GM12878 (cell line): ENCODE measurements around the gene THADA. TPM values are rescaled to one million over a fixed set of nuclear protein-coding genes. Genes with fewer than 3 reads are reported as not detected.

Experiments used
- ATAC-seq: fragments of 200-7000 bp; cut with Tn5 transposase; 3 replicates; pipeline ENCODE4 v1.9.1; 2020; ENCODE audit warnings: mild to moderate bottlenecking, moderate library complexity
- BruUV-seq: library from RNA; stranded (reverse); fragments of 400-500 nt; replicated peaks from 2 replicates; lab custom pipeline; 2021; lab: Mats Ljungman, UMichigan
- CTCF ChIA-PET: fragments of 300-600 bp; sonication (Branson Sonifier 250); formaldehyde crosslinking; extraction: SDS; loops from one replicate; lab custom pipeline; 2021; ENCODE audit warnings: inconsistent platforms; lab: Yijun Ruan, JAX
- POLR2A ChIA-PET: fragments of 350-600 bp; formaldehyde crosslinking; extraction: SDS; loops from one replicate; lab custom pipeline; 2021; ENCODE audit warnings: inconsistent platforms; lab: Charles Lee
- RAD21 ChIA-PET: fragments of 300-600 bp; sonication (Branson Sonifier 250); formaldehyde crosslinking; loops from one replicate; lab custom pipeline; 2023; ENCODE audit warnings: antibody characterized with exemption; ENCODE audit not compliant: unreplicated experiment; lab: Charles Lee
- SMC1A ChIA-PET: fragments of 300-600 bp; sonication (Branson Sonifier 250); formaldehyde crosslinking; loops from one replicate; lab custom pipeline; 2023; ENCODE audit not compliant: unreplicated experiment, uncharacterized antibody; lab: Charles Lee
- DNase-seq: peaks from one replicate; pipeline ENCODE4 v3.0.0-alpha.2; 2011; ENCODE audit warnings: low read depth, low spot score
- FAIRE-seq: peaks from 3 replicates; lab custom pipeline; 2011; peaks lifted over from hg19 to GRCh38; lab: Jason Lieb, UNC
- H2AFZ ChIP-seq: 2 replicates; pipeline ENCODE4 v1.6.0; 2011; ENCODE audit warnings: low read depth, low read length, control low read depth; ENCODE audit not compliant: control insufficient read depth
- H3K27ac ChIP-seq: 2 replicates; pipeline ENCODE4 v1.5.1; 2011; ENCODE audit warnings: control low read depth; ENCODE audit not compliant: control insufficient read depth, insufficient read depth
- H3K27me3 ChIP-seq, 2 experiments: replicated peaks in 1 of 2; 2 replicates each; pipeline versions ENCODE4 v1.6.0 to v1.6.1; 2011; ENCODE audit warnings: low read length in 1 of 2; ENCODE audit not compliant: control insufficient read depth in 2 of 2, insufficient read depth in 2 of 2
- H3K36me3 ChIP-seq, 2 experiments: 2 replicates each; pipeline ENCODE4 v1.5.1; 2011; ENCODE audit warnings: low read length in 1 of 2; ENCODE audit not compliant: control insufficient read depth in 2 of 2, insufficient read depth in 2 of 2
- H3K4me1 ChIP-seq: 2 replicates; pipeline ENCODE4 v1.6.1; 2011; ENCODE audit warnings: mild to moderate bottlenecking, low read length, moderate library complexity, mixed read lengths; ENCODE audit not compliant: control insufficient read depth, insufficient read depth
- H3K4me2 ChIP-seq: 2 replicates; pipeline ENCODE4 v1.6.0; 2011; ENCODE audit warnings: control low read depth; ENCODE audit not compliant: control insufficient read depth, insufficient read depth
- H3K4me3 ChIP-seq: fragments of 200-600 bp; sonication (generic); 2 replicates; pipeline ENCODE4 v1.5.1; 2016
- H3K79me2 ChIP-seq: 2 replicates; pipeline ENCODE4 v1.6.0; 2011; ENCODE audit warnings: low read length; ENCODE audit not compliant: control insufficient read depth, insufficient read depth
- H3K9ac ChIP-seq: 2 replicates; pipeline ENCODE4 v1.8.0; 2011; ENCODE audit warnings: low read length, control low read depth, mixed read lengths; ENCODE audit not compliant: control insufficient read depth, insufficient read depth
- H3K9me3 ChIP-seq: replicated peaks from 3 replicates; pipeline ENCODE4 v1.5.1; 2011; ENCODE audit warnings: mild to moderate bottlenecking, low read length; ENCODE audit not compliant: control insufficient read depth, insufficient read depth
- H4K20me1 ChIP-seq: 2 replicates; pipeline ENCODE4 v1.6.0; 2011; ENCODE audit not compliant: control insufficient read depth, insufficient read depth
- HCFC1 ChIP-seq: fragments of 150-350 bp; IDR thresholded peaks from 2 replicates; pipeline ENCODE4 v1.6.1; 2014; ENCODE audit warnings: low read length
- IKZF2 ChIP-seq, 2 experiments: fragments of 450-650 bp; IDR thresholded peaks; 2 replicates each; pipeline ENCODE4 v1.6.1; 2017; ENCODE audit warnings: mild to moderate bottlenecking in 2 of 2, moderate library complexity in 2 of 2
- NRF1 ChIP-seq: conservative IDR thresholded peaks from 2 replicates; pipeline ENCODE4 v1.6.1; 2011; ENCODE audit warnings: mild to moderate bottlenecking, low read depth, low read length, improper control_type of control experiment
- RAD51 ChIP-seq: fragments of 450-650 bp; IDR thresholded peaks from 2 replicates; pipeline ENCODE4 v1.6.1; 2016; ENCODE audit warnings: moderate library complexity, mild to moderate bottlenecking, inconsistent platforms
- ZNF592 ChIP-seq: fragments of 450-650 bp; IDR thresholded peaks from 2 replicates; pipeline ENCODE4 v1.6.1; 2017; ENCODE audit warnings: mild to moderate bottlenecking, moderate library complexity
- WGBS: methylation state at CpG from one replicate; pipeline ENCODE4 v1.1.6; 2016; ENCODE audit warnings: low lambda C conversion rate; ENCODE audit not compliant: insufficient replicate concordance, insufficient coverage; ENCODE audit errors: missing lambda C conversion rate; 5-methylcytosine and 5-hydroxymethylcytosine counted together
- in situ Hi-C: fragments of 300-500 bp; cut with MboI; formaldehyde crosslinking; loops from 9 replicates; pipeline ENCODE4 v1.14.3; 2018; ENCODE audit warnings: mixed read lengths
- intact Hi-C: fragments of 100-400 bp; cut with micrococcal nuclease; formaldehyde crosslinking; loops from one replicate; pipeline ENCODE4 v1.14.2; 2022; ENCODE audit not compliant: unreplicated experiment
- polyA plus RNA-seq, 11 experiments: library from polyadenylated mRNA; depleted of rRNA in 4 of 11; unstranded in 6 of 11; stranded (reverse) in 5 of 11; fragments of >200 nt; fragmentation: Nextera tagmentation in 4 of 11; fragmentation: Illumina TruSeq in 1 of 11; extraction: Ambion mirVana in 4 of 11; extraction: Trizol in 1 of 11; gene quantifications; 1 replicate in 1 of 11; 2 replicates in 10 of 11; pipeline versions ENCODE4 v1.2.1 to v1.2.3, GENCODE V29; 2011 to 2016; ENCODE audit warnings: inconsistent platforms in 2 of 11, missing spikeins in 2 of 11, low read depth in 1 of 11
- total RNA-seq, 4 experiments: library from RNA; depleted of rRNA in 3 of 4; stranded (reverse); fragments of >200 nt in 3 of 4; fragmentation: Illumina TruSeq in 1 of 4; extraction: Trizol in 1 of 4; gene quantifications; 2 replicates each; pipeline versions ENCODE4 v1.2.1 to v1.2.3, GENCODE V29; 2013 to 2021
- TF ChIP-seq, protein P1 (sequence below): fragments of 450-650 bp; IDR thresholded peaks from 2 replicates; pipeline ENCODE4 v1.6.1; 2014; ENCODE audit warnings: mild to moderate bottlenecking

THADA gene
- total and polyA plus RNA-seq, 10 of the 15 experiments (the other 5 are each of a cell fraction or from before 2014, with no cell fraction given) = 14.6 to 33.2 (median 23.2) TPM

GRCh38 chr2:43402002-43402401, 193.8 kb downstream of the THADA start (continued):
- TF ChIP-seq IKZF2 (IDR thresholded peaks at IDR 0.05) (peak; percentile 88 to 91), RAD51 (peak; percentile 92), NRF1 (no peak)
- TF ChIP-seq, protein P1, sequence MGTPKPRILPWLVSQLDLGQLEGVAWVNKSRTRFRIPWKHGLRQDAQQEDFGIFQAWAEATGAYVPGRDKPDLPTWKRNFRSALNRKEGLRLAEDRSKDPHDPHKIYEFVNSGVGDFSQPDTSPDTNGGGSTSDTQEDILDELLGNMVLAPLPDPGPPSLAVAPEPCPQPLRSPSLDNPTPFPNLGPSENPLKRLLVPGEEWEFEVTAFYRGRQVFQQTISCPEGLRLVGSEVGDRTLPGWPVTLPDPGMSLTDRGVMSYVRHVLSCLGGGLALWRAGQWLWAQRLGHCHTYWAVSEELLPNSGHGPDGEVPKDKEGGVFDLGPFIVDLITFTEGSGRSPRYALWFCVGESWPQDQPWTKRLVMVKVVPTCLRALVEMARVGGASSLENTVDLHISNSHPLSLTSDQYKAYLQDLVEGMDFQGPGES = no peak

DNA sequence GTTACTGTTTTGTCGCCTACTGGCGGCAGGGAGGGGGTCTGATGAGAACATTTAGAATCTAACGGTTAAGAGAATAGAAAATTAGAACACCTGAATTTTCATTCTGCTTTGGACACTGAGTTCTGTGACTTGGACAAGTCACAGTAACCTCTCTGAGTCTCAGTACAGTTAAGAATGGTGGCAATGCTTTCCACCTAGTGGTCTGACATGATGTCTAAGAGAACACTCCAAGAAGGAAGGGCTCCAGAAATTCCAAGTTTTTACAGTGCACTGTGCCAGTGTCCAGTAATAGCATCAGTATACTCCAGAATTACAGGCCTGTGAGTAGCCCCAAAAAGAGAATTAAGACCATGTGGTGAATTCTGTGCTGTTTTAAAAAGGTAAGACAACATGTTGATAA, 195.3 kb downstream of the THADA start:
- no peak for ATAC-seq
- BruUV-seq = no TSS peak
- peaks cover 44% of the 10 kb centered on the region for H3K4me1 ChIP-seq
- H3K27me3 ChIP-seq = no peaks in the 10 kb centered on the region
- no peak overlapping the region for H2AFZ ChIP-seq
- TF ChIP-seq HCFC1 (no peak), ZNF592 (0 out of 2 replicates have a peak, but pooled peaks have one; percentile 8)
- ChIA-PET CTCF (interaction anchor here (1.1 to 9.1 kb wide), 7 partner anchors 11 to 260 kb away, joined by 3 to 112 read pairs (median 26); partner anchors contain the start of gene ZFP36L2), SMC1A (interaction anchor here (1.3 to 15.0 kb wide), 8 partner anchors 10 to 84 kb away, joined by 3 to 378 read pairs (median 43); no protein-coding TSS in a partner anchor), RAD21 (interaction anchor here (1.4 to 13.1 kb wide), 6 partner anchors 11 to 175 kb away, joined by 3 to 360 read pairs (median 91); no protein-coding TSS in a partner anchor), POLR2A (interaction anchor here (1.4 to 11.4 kb wide), 3 partner anchors 12 to 62 kb away, joined by 5 to 185 read pairs (median 95); no protein-coding TSS in a partner anchor)
- no peak for DNase-seq
- H3K9me3 ChIP-seq = no peaks in the 10 kb centered on the region
- H3K36me3 ChIP-seq = peaks cover 0 to 5% of the 10 kb centered on the region in 2 experiments; a peak in 2 of 4 replicates
- no peak overlapping the region for H3K4me2 ChIP-seq
- H3K27ac ChIP-seq = peak overlapping the region; percentile 97
- no peaks in the 10 kb centered on the region for H3K79me2 ChIP-seq
- FAIRE-seq = no peak
- H4K20me1 ChIP-seq = no peaks in the 10 kb centered on the region
- no peak overlapping the region for H3K4me3 ChIP-seq
- intact Hi-C loops (loop anchor here (10.0 kb wide), 1 partner anchor 426 kb away; no protein-coding TSS in a partner anchor), in situ Hi-C loops (loop anchor here (5.0 kb wide), 1 partner anchor 82 kb away; no protein-coding TSS in a partner anchor)
- 94% methylated on average over 3 of the region's 3 CpGs for WGBS
- no peak overlapping the region for H3K9ac ChIP-seq
